Endothelial cell of umbilical vein (primary cell): ENCODE measurements around the gene IQGAP3. TPM values are rescaled to one million over a fixed set of nuclear protein-coding genes. Genes with fewer than 3 reads are reported as not detected.

Experiments
- BruUV-seq: library from RNA; stranded (reverse); fragments of 400-500 nt; replicated peaks from 2 replicates; lab custom pipeline; 2021; lab: Mats Ljungman, UMichigan
- CTCF ChIA-PET: fragments of 300-600, 350-600 bp; sonication (Branson Sonifier 250); formaldehyde crosslinking; loops from one replicate; lab custom pipeline; 2021; ENCODE audit warnings: antibody characterized with exemption, inconsistent platforms; lab: Charles Lee
- POLR2A ChIA-PET: fragments of 300-600, 350-600 bp; sonication (Branson Sonifier 250); formaldehyde crosslinking; loops from one replicate; lab custom pipeline; 2021; ENCODE audit warnings: antibody characterized with exemption, inconsistent platforms; lab: Charles Lee
- DNase-seq: peaks from one replicate; pipeline ENCODE4 v3.0.0-alpha.2; 2011; ENCODE audit warnings: low read depth, low spot score
- FAIRE-seq: peaks from 2 replicates; lab custom pipeline; 2011; peaks lifted over from hg19 to GRCh38; lab: Jason Lieb, UNC
- H2AFZ ChIP-seq: 2 replicates; pipeline ENCODE4 v1.6.0; 2012; ENCODE audit warnings: low read depth, low read length, control low read depth, inconsistent platforms
- H3K27ac ChIP-seq: 2 replicates; pipeline ENCODE4 v1.5.1; 2011; ENCODE audit warnings: low read depth, mild to moderate bottlenecking, control low read depth, low read length, moderate library complexity; ENCODE audit not compliant: insufficient read depth
- H3K27me3 ChIP-seq, 2 experiments: 2 replicates each; pipeline versions ENCODE4 v1.6.0 to v1.6.1; 2011; ENCODE audit warnings: low read length in 2 of 2, mixed read lengths in 1 of 2; ENCODE audit not compliant: control insufficient read depth in 2 of 2, insufficient read depth in 2 of 2
- H3K36me3 ChIP-seq, 2 experiments: 2 replicates in 1 of 2; 3 replicates in 1 of 2; pipeline ENCODE4 v1.5.1; 2011; ENCODE audit warnings: low read length in 2 of 2, mild to moderate bottlenecking in 1 of 2, moderate library complexity in 1 of 2; ENCODE audit not compliant: control insufficient read depth in 2 of 2, insufficient read depth in 2 of 2; ENCODE audit errors: extremely low read depth in 1 of 2
- H3K4me1 ChIP-seq: 3 replicates; pipeline ENCODE4 v1.5.1; 2011; ENCODE audit warnings: mild to moderate bottlenecking, low read length; ENCODE audit not compliant: control insufficient read depth, insufficient read depth; ENCODE audit errors: extremely low read depth
- H3K4me2 ChIP-seq: 2 replicates; pipeline ENCODE4 v1.6.1; 2011; ENCODE audit warnings: low read length, control low read depth, mixed read lengths; ENCODE audit not compliant: insufficient read depth
- H3K4me3 ChIP-seq, 3 experiments: fragments of 200-600 bp in 1 of 3; sonication (generic), shearing (Covaris generic) in 1 of 3; replicated peaks in 1 of 3; 2 replicates each; pipeline ENCODE4 v1.5.1; 2011 to 2016; ENCODE audit warnings: control low read depth in 3 of 3, low read length in 3 of 3, mild to moderate bottlenecking in 2 of 3, inconsistent platforms in 1 of 3, low read depth in 1 of 3, moderate library complexity in 1 of 3; ENCODE audit not compliant: insufficient read depth in 1 of 3
- H3K79me2 ChIP-seq: 2 replicates; pipeline ENCODE4 v1.6.0; 2012; ENCODE audit warnings: low read length, inconsistent platforms; ENCODE audit not compliant: control insufficient read depth, insufficient read depth
- H3K9ac ChIP-seq: replicated peaks from 2 replicates; pipeline ENCODE3; 2011; ENCODE audit warnings: low read length, control low read depth; ENCODE audit not compliant: insufficient read depth; ENCODE audit errors: extremely low read depth
- H3K9me1 ChIP-seq: replicated peaks from 3 replicates; pipeline ENCODE4 v1.6.0; 2011; ENCODE audit warnings: mild to moderate bottlenecking, low read length; ENCODE audit not compliant: control insufficient read depth, insufficient read depth; ENCODE audit errors: extremely low read depth
- H3K9me3 ChIP-seq: replicated peaks from 2 replicates; pipeline ENCODE4 v1.5.1; 2012; ENCODE audit warnings: low read length, inconsistent platforms; ENCODE audit not compliant: control insufficient read depth, insufficient read depth
- H4K20me1 ChIP-seq: replicated peaks from 2 replicates; pipeline ENCODE3; 2011; ENCODE audit warnings: mild to moderate bottlenecking, low read length; ENCODE audit not compliant: control insufficient read depth, insufficient read depth; ENCODE audit errors: extremely low read depth
- CTCF ChIP-seq, 2 donors: IDR thresholded peaks; 1 replicate in 1 of 2; 2 replicates in 1 of 2; pipeline ENCODE4 v1.5.1; 2011; ENCODE audit warnings: low read length in 2 of 2, mild to moderate bottlenecking in 2 of 2, moderate library complexity in 2 of 2, control low read depth in 1 of 2, inconsistent platforms in 1 of 2, low read depth in 1 of 2; ENCODE audit not compliant: insufficient read depth in 1 of 2; ENCODE audit errors: extremely low read depth in 1 of 2
- EZH2 ChIP-seq: IDR thresholded peaks from 2 replicates; pipeline ENCODE4 v1.6.1; 2012; ENCODE audit warnings: borderline replicate concordance, low read depth, mild to moderate bottlenecking, moderate library complexity, low read length, inconsistent platforms; ENCODE audit not compliant: severe bottlenecking
- FOS ChIP-seq: IDR thresholded peaks from 2 replicates; pipeline ENCODE4 v1.6.1; 2011; ENCODE audit warnings: mild to moderate bottlenecking, low read length, moderate library complexity, borderline replicate concordance; ENCODE audit not compliant: insufficient read depth
- GATA2 ChIP-seq: IDR thresholded peaks from 2 replicates; pipeline ENCODE4 v1.7.0; 2011; ENCODE audit warnings: low read depth, mild to moderate bottlenecking, moderate library complexity, mixed read lengths, low read length; ENCODE audit not compliant: insufficient read length, insufficient read depth
- JUN ChIP-seq: IDR thresholded peaks from 2 replicates; pipeline ENCODE4 v1.6.1; 2011; ENCODE audit warnings: borderline replicate concordance, low read depth; ENCODE audit not compliant: insufficient read length, insufficient read depth
- MAX ChIP-seq: IDR thresholded peaks from 2 replicates; pipeline ENCODE4 v1.6.1; 2011; ENCODE audit not compliant: insufficient read depth, insufficient read length
- MYC ChIP-seq: IDR thresholded peaks from one replicate; pipeline ENCODE4 v1.6.1; 2011; ENCODE audit warnings: mild to moderate bottlenecking, low read depth, low read length
- POLR2A ChIP-seq: IDR thresholded peaks from 2 replicates; pipeline ENCODE4 v1.6.1; 2012; ENCODE audit warnings: low read depth, mild to moderate bottlenecking, control low read depth, low read length
- POLR2AphosphoS5 ChIP-seq: IDR thresholded peaks from 2 replicates; pipeline ENCODE4 v1.6.1; 2012; ENCODE audit warnings: low read depth, mild to moderate bottlenecking, control low read depth, low read length, moderate library complexity; ENCODE audit not compliant: insufficient read depth
- dilution Hi-C: fragments of 300-500 bp; cut with MboI; formaldehyde crosslinking; loops from one replicate; pipeline ENCODE4 v1.15.0; 2019; ENCODE audit warnings: low sequenced_read_pairs; ENCODE audit not compliant: extremely low pct_ligation_motif_present
- intact Hi-C: fragments of 100-400 bp; cut with micrococcal nuclease; formaldehyde crosslinking; loops from one replicate; pipeline ENCODE4 v1.10.0; 2022
- polyA plus RNA-seq, 4 experiments: library from polyadenylated mRNA; depleted of rRNA in 3 of 4; stranded (reverse) in 3 of 4; unstranded in 1 of 4; fragments of >200 nt; gene quantifications; 2 replicates each; pipeline versions ENCODE4 v1.2.1 to v1.2.3, GENCODE V29; 2011 to 2012; ENCODE audit warnings: missing spikeins in 1 of 4
- total RNA-seq: library from RNA; stranded (reverse); gene quantifications from 2 replicates; pipeline ENCODE4 v1.2.3, GENCODE V29; 2021

Gene IQGAP3
- total and polyA plus RNA-seq, 2 donors (not counting 3 experiments of a cell fraction or from before 2014, with no cell fraction given): 28.3 to 60.7 TPM

- Histone ChIP-seq H3K4me3 (no peak overlapping the region), H4K20me1 (no peaks in the 10 kb centered on the region), H3K9me3 (no peaks in the 10 kb centered on the region), H3K27me3 (peaks cover 0 to 1% of the 10 kb centered on the region in 2 experiments), H3K27ac (no peak overlapping the region), H3K4me1 (peaks cover 10% of the 10 kb centered on the region), H3K4me2 (no peak overlapping the region), H2AFZ (no peak overlapping the region), H3K9ac (no peak overlapping the region), H3K36me3 (peaks cover 0 to 3% of the 10 kb centered on the region in 2 experiments), H3K9me1 (no peaks in the 10 kb centered on the region), H3K79me2 (peaks cover 19% of the 10 kb centered on the region)
- TF ChIP-seq EZH2 (no peak), CTCF (IDR thresholded peaks at IDR 0.05; ENCODE audit: extremely low read depth in 1 of 2, insufficient read depth in 1 of 2, low read depth in 1 of 2, low read length in 2 of 2) (peak in 1 of 2 donors; percentile 2)
- intact Hi-C loops (no loop called here), dilution Hi-C loops (no loop called here)
- ChIA-PET CTCF (interaction anchor here (1.7 kb wide), 2 partner anchors 16 to 122 kb away, joined by 5 to 9 read pairs; no protein-coding TSS in a partner anchor), POLR2A (no interaction called here)
- no peak for DNase-seq
- BruUV-seq: no TSS peak
- FAIRE-seq: peak; percentile 44
Observed at GRCh38 chr1:156602557-156602993, 30.2 kb upstream of the IQGAP3 start.

- Histone ChIP-seq H3K4me1 (peaks cover 10% of the 10 kb centered on the region), H4K20me1 (no peaks in the 10 kb centered on the region), H3K27me3 (no peaks in the 10 kb centered on the region), H3K9me1 (no peaks in the 10 kb centered on the region), H3K27ac (peak overlapping the region; percentile 60), H3K4me2 (peak overlapping the region; percentile 76), H3K9me3 (no peaks in the 10 kb centered on the region), H3K36me3 (peaks cover 0 to 9% of the 10 kb centered on the region in 2 experiments), H3K4me3 (peak overlapping the region in 2 of 3 experiments; percentile 50 to 87), H3K79me2 (peaks cover 19% of the 10 kb centered on the region), H2AFZ (peak overlapping the region; percentile 91), H3K9ac (peak overlapping the region; percentile 79)
- FAIRE-seq (no peak), DNase-seq (no peak)
- BruUV-seq: no TSS peak
- ChIA-PET CTCF (interaction anchor here (0.6 to 1.8 kb wide), 7 partner anchors 10 to 216 kb away, joined by 3 to 9 read pairs (median 5); partner anchors contain the start of gene NAXE), POLR2A (interaction anchor here (0.9 to 1.8 kb wide), 2 partner anchors 10 to 11 kb away, joined by 3 to 9 read pairs; partner anchors contain the start of gene NAXE)
- TF ChIP-seq POLR2AphosphoS5 (no peak), MYC (no peak), CTCF (IDR thresholded peaks at IDR 0.05; ENCODE audit: extremely low read depth in 1 of 2, insufficient read depth in 1 of 2, low read depth in 1 of 2, low read length in 2 of 2) (no peak), JUN (no peak), EZH2 (no peak), MAX (no peak), GATA2 (no peak), POLR2A (no peak), FOS (no peak)
- intact Hi-C loops: loop anchor here (1.0 to 2.0 kb wide), 3 partner anchors 9 to 145 kb away; no protein-coding TSS in a partner anchor
- dilution Hi-C loops: no loop called here
Observed at GRCh38 chr1:156601892-156602291, 29.5 kb upstream of the IQGAP3 start.
